NT2/D1 (cell line): ENCODE data around the gene SARM1.

Source experiments
- SUZ12 ChIP-seq: IDR thresholded peaks from 2 replicates; pipeline ENCODE4 v1.6.1; 2011; ENCODE audit not compliant: insufficient read length, insufficient read depth; ENCODE audit errors: extremely low read depth
- YY1 ChIP-seq: IDR thresholded peaks from 2 replicates; pipeline ENCODE4 v1.6.1; 2011; ENCODE audit not compliant: insufficient read length, insufficient read depth
- ZNF274 ChIP-seq: IDR thresholded peaks from 2 replicates; pipeline ENCODE4 v1.6.1; 2011; ENCODE audit warnings: mild to moderate bottlenecking, low read depth, low read length

GRCh38 chr17:28386391-28386790 lies 14.9 kb downstream of the SARM1 start:
- no peak for TF ChIP-seq YY1
- no peak for TF ChIP-seq ZNF274
- no peak for TF ChIP-seq SUZ12
